GM21786 (cell line): Measurements from ENCODE around the gene LRP6.

Experiments
- ATAC-seq: cut with Tn5 transposase; IDR thresholded peaks from one replicate; pipeline ENCODE4 v1.9.1; 2021; ENCODE audit not compliant: unreplicated experiment

The LRP6 gene

DNA sequence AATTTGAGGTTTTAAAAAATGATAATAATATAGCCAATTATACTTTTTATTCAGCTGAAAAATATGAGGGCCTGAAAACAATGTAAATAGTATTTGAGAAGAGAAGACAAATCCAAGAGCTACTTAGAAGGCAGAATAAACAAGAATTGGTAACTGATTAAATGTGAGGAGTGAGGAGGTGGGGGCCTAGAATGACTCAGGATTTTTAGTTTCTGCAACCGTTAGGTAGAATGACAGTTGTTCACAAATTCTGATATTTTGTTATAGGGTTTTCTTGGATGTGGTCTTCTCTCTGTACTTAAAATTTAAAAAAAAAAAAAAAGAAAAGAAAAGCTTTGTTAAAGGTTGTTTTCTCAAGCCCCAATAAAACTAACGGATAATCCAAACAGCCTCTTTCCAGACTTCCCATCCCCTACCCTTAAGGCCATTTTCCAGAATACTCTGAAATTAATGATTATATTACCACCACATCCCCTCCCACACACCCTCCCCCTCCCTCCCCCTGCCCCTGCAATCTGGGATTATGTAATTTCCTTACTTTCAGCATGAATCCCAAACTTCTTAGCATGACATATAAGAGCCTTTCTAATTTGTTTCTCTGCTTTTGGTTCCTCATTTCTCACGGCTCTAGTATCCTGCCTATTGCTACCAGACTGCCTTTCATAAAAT, 50.4 kb downstream of the LRP6 start:
- no peak for ATAC-seq

DNA sequence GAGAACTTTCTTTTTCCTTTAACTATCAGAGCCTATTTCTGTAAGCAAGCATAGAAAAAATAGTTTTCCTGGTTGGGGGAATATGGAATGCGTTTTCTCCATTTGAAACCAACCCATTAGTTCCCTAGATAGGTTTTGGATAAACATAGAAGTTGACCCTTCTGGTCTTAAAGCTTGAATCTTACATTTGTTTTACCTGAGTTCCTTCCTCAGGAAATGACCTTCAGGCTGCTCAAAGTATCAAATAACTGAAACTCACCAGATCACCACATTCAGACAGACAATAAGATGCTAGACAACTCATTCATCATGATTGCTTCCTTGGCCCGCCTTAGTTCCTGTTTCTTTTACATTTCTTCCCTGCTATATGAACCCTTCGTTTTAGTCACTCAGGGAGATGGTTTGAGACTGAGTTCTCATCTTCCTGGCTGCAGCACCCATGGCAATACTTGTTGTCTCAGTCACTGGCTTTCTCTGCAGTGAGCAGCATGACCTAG, 52.2 kb downstream of the LRP6 start:
- no peak for ATAC-seq

DNA sequence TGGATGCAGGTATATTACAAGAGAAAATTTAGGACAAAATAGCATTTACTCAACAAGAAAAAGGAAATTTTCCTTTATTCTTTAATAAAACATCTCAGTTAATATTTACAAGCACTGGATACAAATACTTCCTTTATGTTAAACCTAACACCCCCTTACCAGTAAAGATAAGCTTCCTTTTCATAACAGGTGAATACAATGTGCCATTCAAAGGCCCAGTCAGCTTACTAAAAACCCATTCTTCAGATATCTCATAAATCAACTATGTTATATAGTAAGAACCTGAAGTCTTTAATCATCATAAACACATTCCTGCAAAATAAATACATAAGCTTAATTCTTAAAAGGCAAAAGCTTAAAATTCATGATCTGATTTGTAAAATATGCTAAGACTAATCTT, 52.6 kb downstream of the LRP6 start:
- no peak for ATAC-seq

DNA sequence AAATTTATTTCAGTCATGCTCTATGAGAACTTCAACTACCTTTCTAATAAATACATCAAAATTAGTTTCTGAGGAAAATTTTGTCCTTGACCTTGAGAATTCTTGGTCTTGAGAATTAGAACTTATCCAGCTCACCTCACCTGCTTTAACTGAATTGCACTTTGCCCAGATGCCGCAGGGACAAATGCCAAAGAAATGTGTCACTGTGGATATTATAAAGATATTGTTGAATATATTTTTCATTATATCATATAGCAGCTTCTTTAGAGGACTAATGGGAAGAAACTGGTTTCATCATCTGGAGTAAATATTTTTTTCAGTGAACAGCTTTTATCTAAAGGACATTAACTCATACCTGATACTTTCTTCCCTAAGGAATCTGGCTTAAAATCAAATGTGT, 54.1 kb downstream of the LRP6 start:
- no peak for ATAC-seq

DNA sequence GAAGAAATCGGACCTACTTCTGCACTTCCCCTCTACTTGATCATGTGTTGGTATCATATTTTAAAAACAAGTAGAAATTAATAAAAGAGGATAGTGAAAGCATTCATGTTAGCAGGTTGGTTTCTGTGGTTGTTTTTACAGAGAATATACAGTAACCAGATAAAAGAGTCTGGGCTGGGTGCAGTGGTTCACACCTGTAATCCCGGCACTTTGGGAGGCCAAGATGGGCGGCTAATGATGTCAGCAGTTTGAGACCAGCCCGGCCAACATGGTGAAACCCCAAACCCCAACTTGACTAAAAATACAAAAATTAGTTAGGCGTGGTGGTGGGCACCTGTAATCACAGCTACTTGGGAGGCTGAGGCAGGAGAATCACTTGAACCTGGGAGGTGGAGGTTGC, 55.9 kb downstream of the LRP6 start:
- no peak for ATAC-seq

DNA sequence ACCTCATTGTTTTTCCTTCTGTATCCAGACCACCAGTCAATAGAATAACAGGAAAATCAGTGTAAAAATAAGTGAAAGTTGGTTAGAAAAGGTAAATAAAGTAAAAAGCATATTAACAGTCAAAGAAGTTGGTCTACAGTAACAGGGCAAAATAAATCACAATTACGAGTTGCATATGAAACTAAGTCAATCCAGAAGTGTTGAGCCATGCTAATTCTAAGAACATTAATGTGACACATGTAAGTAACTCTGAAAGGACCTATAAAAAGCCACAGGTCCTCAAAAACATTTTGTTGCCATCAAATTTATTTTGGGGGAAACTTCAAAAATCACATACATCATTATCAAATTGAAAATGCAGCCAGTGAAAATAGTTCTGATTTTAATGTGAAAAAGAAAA, 56.4 kb downstream of the LRP6 start:
- no peak for ATAC-seq

DNA sequence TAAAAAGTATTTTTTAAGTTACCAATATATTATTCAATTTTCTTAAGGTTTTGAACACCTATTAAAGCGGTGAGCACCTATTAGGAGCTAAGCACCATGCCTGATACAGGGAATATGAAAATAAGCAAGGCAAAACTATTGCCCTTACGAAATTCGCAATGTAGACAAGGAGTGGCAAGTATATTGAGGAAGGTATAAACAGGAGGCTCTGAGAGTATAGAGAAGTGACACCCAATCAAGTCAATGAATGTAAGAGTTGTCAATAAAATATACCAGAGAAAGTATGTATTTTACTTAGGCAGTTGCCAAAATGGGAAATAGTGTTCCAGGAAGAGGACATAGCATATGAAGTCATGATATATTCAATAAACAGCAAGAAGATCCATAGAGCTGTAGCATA, 57.2 kb downstream of the LRP6 start:
- ATAC-seq = no peak

DNA sequence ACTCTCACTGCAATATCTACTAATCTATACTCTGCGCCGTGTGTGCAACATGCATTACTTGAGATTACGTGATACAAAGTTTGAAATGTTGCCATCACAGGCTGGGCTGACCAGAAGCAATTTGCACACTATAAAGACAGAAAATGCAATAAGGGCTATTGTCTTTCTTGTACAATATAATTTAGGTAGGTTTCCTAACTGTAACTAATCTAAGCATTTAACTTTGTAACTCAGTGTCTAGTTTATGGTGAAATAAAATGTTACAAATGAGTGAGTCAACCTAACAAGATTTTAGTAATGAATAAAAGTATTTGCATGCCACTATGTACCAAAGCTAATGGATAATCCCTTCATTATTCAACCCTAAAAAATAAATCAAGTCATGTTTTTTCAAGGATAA, 57.8 kb downstream of the LRP6 start:
- ATAC-seq = no peak

DNA sequence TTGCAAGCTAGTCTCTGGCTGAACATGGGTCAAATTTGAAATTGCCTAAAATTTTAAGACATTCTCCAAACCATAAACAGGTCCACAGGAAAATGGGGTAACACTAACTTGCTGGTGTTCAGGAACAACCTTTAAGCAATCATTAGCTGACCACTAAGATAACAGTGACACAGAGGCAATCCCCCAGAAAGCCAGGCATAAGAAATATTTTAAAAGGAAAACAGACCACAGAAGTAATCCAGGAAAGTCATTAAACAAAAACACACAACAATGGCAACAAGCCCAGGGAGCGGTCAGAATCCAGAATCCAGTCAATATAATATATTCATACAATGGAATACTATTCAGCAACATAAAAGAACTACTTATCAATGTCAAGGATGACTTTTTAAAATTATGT, 59.1 kb downstream of the LRP6 start:
- ATAC-seq = no peak

DNA sequence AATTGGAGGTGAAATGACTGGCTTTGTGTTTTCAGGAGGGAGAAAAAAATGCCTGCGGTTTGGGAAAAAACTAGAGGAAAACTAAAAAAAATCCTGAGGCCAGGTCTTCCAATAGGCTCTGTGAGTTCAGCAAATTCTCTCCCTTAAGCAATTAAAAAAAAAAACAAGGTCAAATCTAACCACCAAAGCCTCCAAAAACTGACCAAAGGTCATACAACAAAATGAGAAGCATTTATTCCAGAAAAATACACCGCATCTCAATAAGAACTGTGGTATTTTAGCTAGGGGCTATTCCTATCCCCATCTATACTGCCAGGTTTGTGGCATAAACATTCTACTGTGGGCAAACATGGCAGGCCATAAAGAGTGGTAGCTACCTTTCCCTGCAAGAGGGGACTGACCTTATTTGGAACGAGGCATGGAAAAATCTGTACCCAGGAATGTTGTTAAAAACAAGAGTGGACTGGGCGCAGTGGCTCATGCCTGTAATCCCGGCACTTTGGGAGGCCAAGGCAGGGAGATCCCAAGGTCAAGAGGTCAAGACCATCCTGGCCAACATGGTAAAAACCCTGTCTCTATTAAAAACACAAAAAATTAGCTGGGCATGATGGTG, 60.0 kb downstream of the LRP6 start:
- ATAC-seq = no peak

DNA sequence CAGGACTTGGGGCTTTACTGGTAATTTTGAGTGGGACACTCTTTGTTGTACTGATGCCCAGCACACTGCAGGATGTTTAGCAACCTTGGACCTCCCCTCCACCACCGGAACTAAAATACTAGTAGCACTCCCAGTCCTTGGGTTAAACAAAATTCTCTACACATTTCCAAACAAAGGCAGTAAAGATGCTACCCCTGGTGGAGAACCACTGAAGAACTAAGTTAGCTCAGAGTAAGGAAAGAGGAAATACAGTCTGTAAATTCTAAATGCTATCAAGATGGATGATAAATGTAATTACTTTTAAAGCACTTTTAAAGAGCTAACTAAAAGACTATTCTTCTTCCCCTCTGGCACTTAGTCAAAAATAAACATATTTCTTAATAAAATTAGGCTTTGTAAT, 64.1 kb downstream of the LRP6 start:
- ATAC-seq = no peak

DNA sequence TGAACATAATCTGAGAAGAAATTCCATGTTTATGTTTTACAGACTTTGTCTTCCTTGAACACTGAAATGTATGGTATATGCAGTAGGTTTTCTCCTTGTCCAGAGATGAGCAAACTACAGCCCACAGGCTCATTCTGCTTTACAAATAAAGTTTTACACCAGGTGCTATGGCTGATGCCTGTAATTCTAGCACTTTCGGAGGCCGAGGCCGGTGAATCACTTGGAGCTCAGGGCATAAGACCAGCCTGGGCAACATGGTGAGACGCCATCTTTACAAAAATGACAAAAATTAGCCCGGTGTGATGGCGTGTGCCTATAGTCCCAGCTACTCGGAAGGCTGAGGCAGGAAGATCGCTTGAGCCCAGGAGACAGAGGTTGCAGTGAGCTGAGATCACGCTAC, 64.7 kb downstream of the LRP6 start:
- ATAC-seq = no peak

DNA sequence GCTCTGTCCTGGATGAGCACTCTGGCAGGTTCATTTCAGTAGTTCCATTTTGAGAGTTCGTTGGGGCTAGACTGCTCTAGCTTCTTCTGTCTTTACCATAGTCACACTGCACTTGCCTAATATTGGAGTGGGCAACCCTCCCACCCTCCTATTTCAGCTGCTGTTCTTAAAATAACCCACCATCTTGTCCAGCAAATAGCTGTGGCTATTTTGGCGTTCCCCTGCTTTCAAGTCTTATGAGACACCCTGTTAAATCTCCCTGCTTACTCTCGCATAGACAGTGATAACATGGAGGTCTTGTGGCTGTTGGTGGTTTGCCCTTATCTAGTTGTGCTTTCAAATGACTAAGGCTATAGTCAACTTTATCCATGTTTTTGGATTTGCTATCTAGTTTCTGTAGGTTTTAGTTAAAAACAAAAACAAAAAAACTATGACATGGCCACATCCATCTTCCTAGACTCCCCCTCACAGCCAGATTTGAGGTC, 65.5 kb downstream of the LRP6 start:
- no peak for ATAC-seq

DNA sequence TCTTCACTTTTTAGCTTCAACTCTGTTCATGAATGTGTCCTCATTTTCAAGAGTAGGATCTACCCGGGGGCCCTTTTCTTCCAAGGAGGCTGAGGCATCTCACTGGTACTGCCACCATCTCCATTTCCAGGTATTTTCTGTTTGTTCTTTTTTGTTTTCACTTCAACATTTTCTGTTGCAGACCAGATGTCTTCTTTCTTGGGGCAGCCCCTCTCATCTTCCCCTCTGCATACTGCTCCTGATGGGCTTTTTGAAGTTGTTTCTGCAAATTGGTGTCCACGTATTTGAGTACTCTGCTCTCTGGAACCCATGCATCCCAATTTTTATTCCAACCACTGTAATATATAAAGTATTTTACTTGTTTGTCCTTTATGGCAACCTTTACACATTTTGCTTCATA, 66.5 kb downstream of the LRP6 start:
- ATAC-seq = no peak

DNA sequence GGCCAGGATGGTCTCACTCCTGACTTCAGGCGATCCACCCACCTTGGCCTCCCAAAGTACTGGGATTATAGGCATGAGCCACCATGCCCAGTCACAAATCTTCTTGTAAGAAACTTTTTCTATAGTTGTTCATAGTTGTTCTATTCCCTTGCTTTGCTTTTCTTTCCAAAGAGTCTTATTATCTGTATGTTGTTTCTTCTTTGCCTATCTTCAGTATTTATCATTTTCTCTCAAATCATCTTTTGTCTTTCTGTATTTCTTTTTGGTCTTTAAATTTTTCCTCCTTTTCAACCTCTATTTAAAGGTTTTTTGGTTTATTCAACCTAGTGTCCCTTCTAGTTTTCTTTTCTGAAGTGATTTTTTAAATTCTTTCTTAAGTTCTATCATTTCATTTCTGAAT, 68.7 kb downstream of the LRP6 start:
- no peak for ATAC-seq

DNA sequence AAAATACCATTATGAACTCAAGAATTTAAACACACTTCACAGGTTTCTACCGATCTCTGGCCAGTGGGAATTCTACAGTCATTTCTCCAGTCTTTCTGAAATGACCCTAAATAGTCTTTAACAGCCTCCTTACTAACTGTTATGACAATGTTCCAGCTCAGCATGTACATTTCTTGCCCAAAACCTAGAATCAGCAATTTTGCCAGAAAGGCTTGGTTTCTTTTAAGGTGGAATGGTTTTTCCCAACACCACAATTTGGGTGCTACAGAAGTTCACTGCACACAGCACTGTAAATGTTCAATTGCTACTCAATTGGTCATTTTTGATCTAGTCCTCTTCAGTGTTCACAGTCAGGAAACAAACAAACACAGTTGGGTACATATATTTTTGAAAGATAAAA, 69.7 kb downstream of the LRP6 start:
- ATAC-seq = no peak

DNA sequence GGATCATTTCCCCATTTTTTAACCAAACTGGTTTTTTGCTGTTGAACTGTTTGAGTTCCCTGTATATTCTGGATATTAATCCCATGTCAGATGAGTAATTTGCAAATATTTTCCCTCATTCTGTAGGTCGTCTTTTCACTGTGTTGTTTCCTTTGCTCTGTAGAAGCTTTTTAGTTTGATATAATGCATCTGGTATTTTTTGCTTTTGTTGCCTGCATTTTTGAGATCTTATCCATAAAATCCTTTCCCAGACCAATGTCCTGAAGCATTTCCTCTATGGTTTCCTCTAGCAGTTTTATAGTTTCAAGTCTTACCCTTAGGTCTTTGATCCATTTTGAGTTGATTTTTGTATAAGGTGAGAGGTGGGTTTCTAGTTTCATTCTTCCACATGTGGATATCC, 71.3 kb downstream of the LRP6 start:
- ATAC-seq = no peak

DNA sequence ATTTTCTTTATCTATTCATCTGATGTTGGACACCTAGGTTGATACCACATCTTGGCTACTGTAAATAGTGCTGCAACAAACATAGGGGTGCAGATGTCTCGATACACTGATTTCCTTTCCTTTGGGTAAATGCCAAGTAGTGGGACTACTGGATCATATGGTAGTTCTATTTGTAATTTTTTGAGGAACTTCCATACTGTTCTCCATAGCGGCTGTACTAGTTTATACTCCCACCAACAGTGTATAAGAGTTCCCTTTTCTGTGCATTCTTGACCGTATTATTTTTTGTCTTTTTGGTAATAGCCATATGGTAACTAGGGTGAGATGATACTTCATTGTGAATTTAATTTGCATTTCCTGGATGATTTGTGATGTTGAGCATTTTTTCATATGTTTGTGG, 71.8 kb downstream of the LRP6 start:
- ATAC-seq = no peak

DNA sequence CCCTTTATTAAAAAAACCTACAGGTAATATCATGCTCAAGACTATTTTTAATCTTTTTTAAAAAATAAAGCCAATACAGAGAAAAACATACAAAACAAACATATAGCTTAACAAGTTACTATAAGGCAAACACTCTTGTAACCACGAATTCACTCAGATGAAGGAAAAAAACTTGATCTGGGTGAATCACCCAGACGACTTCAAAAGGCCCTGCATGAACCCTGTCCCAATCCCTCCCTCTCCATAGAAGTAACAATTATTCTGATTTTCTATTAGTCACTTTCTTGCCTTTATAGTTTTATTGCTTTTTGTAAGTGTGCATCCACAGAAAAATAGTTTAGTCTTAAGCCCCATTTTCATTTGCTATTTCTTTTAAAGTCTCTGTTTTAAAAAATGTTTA, 72.6 kb downstream of the LRP6 start:
- no peak for ATAC-seq

DNA sequence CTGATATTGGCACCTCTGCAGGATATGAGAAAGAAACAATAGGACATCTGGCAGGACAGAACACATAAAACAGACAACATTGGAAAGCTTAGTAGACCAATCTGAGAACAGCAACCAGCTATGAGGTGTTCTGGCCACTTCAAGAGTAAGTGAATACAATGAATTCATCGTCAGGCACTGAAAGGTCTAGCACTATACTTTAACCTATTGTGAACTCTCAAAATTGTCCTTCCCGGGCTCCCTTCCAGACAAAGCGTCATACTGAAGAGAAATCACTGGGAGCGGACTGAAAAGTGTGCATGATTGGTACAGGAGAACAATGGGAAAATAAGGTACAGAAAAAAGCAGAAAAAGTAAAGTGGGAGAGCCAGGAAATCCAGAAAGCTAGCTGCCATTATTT, 75.8 kb downstream of the LRP6 start:
- no peak for ATAC-seq

DNA sequence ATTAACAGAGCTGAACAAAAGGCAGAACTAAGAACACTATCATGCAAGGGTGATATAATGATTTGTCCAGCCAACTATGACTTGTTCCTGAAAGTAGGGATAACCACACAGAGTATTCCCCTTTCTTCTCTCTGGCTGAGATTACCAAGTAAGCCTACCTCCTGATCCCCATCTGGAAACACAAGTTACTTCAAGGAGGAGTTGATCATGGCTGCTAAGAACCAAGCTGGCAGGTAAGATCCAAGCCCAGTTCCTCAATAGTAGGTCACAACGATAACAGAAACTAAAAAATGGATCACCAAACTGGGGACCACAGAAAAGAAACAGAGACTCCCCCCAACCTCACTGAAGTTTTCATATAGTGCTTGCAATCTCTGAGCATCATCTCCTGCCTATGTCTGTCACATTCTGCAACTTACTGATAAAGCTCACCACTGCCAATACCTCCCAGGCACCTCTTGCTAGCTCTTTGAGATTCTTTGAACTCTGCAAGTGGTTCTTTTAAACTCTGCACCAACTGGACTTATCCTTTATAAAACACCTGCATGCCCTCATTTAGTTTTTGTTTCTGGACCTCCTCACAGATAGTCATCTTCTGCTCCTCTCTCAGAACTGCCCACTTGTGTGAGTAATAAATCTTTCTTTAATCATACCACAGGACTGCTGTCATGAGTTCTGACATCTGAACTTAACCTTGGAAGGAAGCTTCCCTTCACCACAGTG, 76.6 kb downstream of the LRP6 start:
- no peak for ATAC-seq

DNA sequence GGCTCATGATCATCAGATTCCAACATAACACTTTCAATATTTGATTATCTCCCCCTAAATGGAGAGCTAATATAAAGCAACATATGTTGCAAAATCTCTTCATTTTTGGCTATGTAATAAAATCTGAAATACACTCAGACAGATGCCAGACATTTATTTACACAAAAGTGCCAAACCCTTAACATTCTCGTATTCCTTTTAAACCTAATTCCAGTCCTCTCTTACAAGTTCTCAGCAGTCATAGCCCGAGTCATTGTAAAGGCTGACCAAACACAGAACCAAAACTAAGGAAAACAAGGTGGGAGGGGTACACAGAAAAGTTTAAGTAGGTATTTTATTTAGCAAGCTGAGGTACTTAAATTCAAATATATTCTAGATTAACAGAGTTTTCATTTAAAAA, 81.4 kb downstream of the LRP6 start:
- ATAC-seq = no peak
